Measurements from ENCODE around the gene FEV. TPM values are rescaled to one million over a fixed set of nuclear protein-coding genes. Genes with fewer than 3 reads are reported as not detected.
A peak's percentile ranks its signal among the peaks of the same experiment; 100 is the strongest.

Gene FEV
- total and polyA plus RNA-seq, 5 experiments from 2014 or later: not detected

DNA sequence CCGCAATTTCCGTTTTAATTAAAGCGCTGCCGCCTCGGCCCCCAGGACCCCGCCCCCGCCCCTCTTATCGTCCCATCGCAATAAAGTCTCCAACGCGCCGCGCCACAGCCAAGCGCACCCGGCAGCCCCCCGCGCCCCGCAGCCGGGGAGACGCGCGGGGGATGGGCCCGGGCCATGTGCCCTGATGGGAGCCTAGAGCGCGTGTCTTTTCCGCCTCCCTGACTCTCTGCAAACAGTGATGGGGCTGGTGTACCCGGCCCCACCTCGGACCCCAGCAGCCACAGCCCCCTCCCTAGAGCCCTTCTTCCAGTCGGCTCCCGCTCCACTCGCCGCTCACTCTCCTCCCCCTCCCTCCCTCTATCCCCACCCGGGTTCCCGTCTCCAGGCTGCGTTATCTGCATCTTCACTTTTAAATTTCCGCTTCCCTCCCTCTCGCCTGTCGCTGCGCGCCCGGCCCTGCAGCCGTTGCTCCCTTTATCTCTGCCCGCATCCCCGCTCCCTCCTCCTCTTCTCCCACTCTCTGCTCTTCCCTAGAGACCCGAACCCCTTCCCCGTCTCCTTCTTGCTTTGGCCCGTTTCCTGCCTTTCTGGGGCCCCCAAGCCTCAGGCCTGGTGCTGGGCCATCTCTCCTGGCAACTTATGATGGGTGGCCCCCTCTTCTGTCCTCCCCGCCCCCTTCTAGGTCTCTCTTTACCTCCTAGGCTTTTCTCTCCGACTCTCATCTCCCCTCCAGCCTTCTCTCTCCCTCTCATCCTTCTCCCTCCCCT lies 524 bp upstream of the FEV start:
- H3K36me3 Mint-ChIP-seq: peaks cover 0 to 2% (median 0%) of the 10 kb centered on the region in 3 donors
- H3K9me3 Mint-ChIP-seq: peaks cover 0 to 3% (median 0%) of the 10 kb centered on the region in 9 donors
- peaks cover 21 to 45% (median 31%) of the 10 kb centered on the region in 4 donors for H3K4me1 Mint-ChIP-seq
- POLR2A ChIA-PET: no interaction called here
- H3K4me3 Mint-ChIP-seq: peak overlapping the region in 4 of 10 donors; percentile 28 to 63 (median 51)
- peaks cover 43 to 100% (median 70%) of the 10 kb centered on the region in 5 donors for H3K27me3 Mint-ChIP-seq
- no peak overlapping the region for H3K27ac Mint-ChIP-seq
- DNase-seq (no peak), ATAC-seq (no peak)

DNA sequence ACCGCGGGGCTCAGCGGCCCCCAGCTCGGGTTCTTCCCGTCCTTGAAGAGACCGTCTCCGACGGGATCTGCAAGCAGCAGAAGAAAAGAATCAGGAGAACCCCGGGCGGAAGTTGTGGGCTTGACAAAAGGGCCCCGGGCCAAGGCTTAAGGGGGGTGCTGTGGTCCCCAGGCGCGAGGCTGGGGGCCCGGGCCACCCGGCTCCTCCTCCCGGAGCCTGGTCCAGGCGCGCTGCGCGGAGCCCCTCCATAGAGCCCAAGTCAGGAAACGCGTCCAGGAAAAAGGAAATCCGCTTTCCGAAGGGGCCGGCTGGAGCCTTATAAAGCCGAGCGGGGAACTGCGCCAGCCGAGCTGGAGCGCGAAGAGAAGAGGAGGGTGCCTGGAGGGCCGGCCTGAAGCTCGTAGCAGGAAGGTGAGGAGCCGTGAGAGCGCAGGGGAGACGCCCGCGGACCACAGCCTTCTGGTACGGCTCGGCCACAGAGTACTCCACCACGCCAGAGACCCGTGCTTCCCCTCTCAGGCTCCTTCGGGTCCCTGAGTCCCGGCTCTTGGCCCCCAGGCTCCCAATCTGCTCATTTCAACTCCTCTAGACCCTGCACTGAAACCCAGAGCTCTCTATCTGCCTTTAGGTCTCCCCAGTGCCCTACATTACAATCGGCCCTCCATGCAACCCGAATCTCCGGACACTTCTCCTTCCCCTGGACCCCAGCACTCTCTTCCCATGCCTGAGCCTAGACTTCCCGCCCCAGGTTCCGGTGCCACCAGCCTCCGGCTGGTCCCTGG lies 554 bp downstream of the FEV start:
- H3K36me3 Mint-ChIP-seq: peaks cover 0 to 2% (median 0%) of the 10 kb centered on the region in 3 donors
- H3K9me3 Mint-ChIP-seq: no peaks in the 10 kb centered on the region
- peaks cover 25 to 52% (median 39%) of the 10 kb centered on the region in 4 donors for H3K4me1 Mint-ChIP-seq
- DNase-seq (peak in 1 of 10 donors; percentile 57), ATAC-seq (no peak)
- H3K4me3 Mint-ChIP-seq: peak overlapping the region in 8 of 10 donors; percentile 12 to 64 (median 54)
- peaks cover 39 to 100% (median 65%) of the 10 kb centered on the region in 5 donors for H3K27me3 Mint-ChIP-seq
- POLR2A ChIA-PET: no interaction called here
- peak overlapping the region in 2 of 10 donors; percentile 27 to 40 for H3K27ac Mint-ChIP-seq

DNA sequence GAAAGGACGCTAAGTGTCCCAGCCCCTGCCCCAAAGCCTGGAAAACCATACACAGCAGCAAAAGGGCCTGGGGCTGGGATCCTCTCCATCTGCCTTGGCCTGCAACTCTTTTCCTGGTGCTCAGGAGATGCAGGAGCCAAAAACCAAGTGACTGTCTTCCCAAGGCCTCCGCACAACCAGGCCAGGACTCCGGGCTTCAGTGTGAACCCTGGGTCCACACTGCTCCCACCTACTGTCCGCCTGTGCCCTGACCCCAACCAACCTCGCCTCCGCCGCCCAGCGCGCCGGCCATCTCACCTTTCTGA lies 1.1 kb downstream of the FEV start:
- POLR2A ChIA-PET: no interaction called here
- H3K27ac Mint-ChIP-seq: no peak overlapping the region
- H3K27me3 Mint-ChIP-seq: peaks cover 33 to 100% (median 59%) of the 10 kb centered on the region in 5 donors
- ATAC-seq (no peak), DNase-seq (peak in 1 of 10 donors; percentile 15)
- H3K9me3 Mint-ChIP-seq: no peaks in the 10 kb centered on the region
- H3K4me3 Mint-ChIP-seq: peak overlapping the region in 5 of 10 donors; percentile 7 to 53 (median 26)
- H3K4me1 Mint-ChIP-seq: peaks cover 25 to 52% (median 40%) of the 10 kb centered on the region in 4 donors
- peaks cover 0 to 2% (median 0%) of the 10 kb centered on the region in 3 donors for H3K36me3 Mint-ChIP-seq

DNA sequence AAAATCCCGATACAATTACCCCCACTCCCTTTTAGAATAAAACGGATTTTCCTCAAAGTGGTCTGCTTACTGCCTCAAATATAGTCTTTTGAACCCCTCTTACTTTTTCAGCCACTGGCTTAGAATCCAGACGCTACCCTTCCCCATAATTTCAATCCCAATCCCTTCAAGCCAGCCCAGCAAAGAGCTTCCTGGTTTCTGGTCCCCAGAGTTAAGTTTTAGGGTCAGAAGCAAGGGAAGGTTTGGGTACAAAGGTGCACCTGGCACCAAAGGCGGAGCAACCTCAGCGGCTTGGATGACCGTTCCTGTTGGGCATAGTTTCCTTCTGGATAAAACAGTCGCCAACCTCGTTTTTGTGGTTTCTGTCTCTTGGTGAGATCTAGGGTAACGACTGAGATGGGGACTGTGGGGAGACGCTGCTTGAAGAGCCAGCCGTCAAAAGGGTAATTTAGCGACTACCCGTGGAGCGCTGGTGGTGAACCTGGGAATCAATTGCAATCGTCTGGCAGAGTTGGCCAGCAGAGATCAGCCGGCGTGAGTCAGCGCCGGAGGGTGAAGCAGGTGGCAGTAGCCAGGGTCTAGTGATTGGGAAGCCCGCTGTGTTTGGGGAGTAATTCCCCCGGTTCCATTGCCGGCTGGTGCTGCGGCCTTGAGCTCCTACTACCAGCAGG lies 1.6 kb downstream of the FEV start:
- peak overlapping the region in 8 of 10 donors; percentile 13 to 87 (median 36) for H3K4me3 Mint-ChIP-seq
- peaks cover 0 to 2% (median 0%) of the 10 kb centered on the region in 3 donors for H3K36me3 Mint-ChIP-seq

DNA sequence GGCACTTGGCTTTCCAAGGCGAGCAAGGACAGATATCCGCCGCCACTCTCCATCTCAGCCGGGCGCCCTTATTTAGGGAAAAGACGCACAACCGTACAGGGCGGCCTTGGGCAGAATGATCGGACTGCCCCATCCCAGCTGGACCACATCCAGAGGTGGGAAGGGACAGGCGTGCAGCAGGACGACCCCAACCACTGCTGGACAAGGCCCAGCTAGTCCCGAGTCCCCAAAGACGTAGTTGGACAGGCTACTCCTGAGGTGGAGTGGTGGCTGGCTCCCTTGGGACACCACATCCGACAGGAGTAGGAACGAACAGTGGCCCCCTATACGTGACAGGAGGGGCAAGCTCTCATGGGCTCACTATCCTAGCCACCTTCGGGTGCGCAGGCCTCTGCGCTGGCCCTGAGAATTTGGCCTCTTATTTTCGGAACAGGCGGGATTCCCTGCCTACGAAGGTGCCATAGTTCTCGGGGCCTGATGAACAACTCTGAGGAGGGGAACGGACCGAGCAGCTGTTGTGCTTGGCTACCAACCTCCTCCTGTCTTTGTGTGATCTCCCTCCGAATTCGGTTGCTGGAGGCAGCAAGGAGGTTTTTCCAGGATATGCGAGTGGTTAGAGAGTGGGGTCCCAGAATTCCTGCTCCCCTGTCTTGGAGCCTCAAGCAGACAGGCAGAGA lies 2.3 kb downstream of the FEV start:
- POLR2A ChIA-PET: interaction anchor here (0.8 kb wide), 1 partner anchor 98 kb away, joined by 3 read pairs; no protein-coding TSS in a partner anchor
- Mint-ChIP-seq H3K4me1 (peaks cover 25 to 52% (median 40%) of the 10 kb centered on the region in 4 donors), H3K27me3 (peaks cover 34 to 100% (median 59%) of the 10 kb centered on the region in 5 donors), H3K36me3 (peaks cover 0 to 2% (median 0%) of the 10 kb centered on the region in 3 donors), H3K27ac (peak overlapping the region in 1 of 10 donors; percentile 24), H3K4me3 (peak overlapping the region in 9 of 10 donors; percentile 48 to 87 (median 72)), H3K9me3 (no peaks in the 10 kb centered on the region)
- DNase-seq (peak in 1 of 10 donors; percentile 52), ATAC-seq (no peak)

More for the DNA sequence above, 1.6 kb downstream of the FEV start:
- POLR2A ChIA-PET: no interaction called here
- peaks cover 25 to 52% (median 40%) of the 10 kb centered on the region in 4 donors for H3K4me1 Mint-ChIP-seq
- peak overlapping the region in 1 of 10 donors; percentile 18 for H3K27ac Mint-ChIP-seq
- no peaks in the 10 kb centered on the region for H3K9me3 Mint-ChIP-seq
- H3K27me3 Mint-ChIP-seq: peaks cover 31 to 100% (median 58%) of the 10 kb centered on the region in 5 donors
- ATAC-seq (no peak), DNase-seq (peak in 1 of 10 donors; percentile 15)

DNA sequence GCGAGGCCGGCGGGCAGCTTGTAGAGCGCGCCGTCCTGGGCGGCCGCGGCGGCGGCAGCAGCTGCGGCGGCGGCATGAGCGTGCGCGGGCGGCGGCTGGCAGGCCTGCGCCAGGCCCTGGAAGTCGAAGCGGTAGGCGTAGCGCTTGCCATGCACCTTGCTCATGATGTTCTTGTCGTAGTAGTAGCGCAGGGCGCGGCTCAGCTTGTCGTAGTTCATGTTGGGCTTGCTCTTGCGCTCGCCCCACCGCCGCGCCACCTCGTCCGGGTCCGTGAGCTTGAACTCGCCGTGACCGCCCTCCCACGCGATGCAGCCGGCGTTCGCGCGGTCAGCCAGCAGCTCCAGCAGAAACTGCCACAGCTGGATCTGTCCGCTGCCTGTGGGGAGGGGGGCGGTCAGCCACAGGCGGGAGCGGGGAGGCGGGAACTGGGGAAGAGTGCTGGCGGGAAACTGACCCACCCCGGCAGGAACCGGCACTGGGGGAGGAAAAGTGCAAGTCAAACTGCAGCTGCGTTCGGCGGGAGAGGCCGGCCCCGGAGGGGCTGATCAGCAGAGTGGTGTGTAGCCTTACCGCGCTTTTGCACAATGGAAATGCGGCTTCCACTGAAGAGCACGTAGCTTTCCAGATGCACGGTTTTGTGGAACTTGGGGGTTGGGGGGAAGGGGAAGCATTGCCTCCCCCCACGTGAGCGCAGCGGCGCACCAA lies 3.0 kb downstream of the FEV start:
- Mint-ChIP-seq H3K9me3 (no peaks in the 10 kb centered on the region), H3K36me3 (peaks cover 0 to 2% (median 0%) of the 10 kb centered on the region in 3 donors), H3K4me1 (peaks cover 25 to 52% (median 40%) of the 10 kb centered on the region in 4 donors), H3K27me3 (peaks cover 36 to 100% (median 60%) of the 10 kb centered on the region in 5 donors), H3K27ac (peak overlapping the region in 1 of 10 donors; percentile 24), H3K4me3 (peak overlapping the region; percentile 48 to 87 (median 72))
- POLR2A ChIA-PET: interaction anchor here (0.8 kb wide), 1 partner anchor 97 kb away, joined by 3 read pairs; no protein-coding TSS in a partner anchor
- ATAC-seq (peak; percentile 39 to 59), DNase-seq (peak in 3 of 10 donors; percentile 33 to 62 (median 35))

DNA sequence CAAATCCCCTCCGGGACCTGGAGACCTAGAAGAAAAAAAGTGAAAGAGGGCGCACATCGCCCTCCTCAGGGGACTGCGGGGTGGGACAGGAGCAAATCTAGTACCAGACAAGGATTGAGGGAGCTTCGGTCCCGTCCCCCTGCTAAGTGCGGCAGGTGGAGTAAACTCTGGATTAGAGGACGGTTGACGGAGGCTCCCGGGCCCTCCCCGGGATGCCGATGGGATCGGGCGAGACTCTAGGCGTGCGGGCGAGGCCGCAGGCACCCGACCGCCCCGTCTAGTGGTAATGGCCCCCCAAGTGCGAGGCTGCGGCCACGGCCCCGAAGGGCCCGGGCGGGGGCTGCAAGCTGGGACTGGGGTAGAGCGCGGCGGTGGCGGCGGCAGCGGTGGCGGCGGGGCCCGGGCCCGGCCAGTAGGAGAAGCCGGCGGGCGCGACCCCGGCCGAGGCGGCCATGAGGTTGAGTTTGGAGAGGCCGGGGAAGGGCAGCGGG lies 3.5 kb downstream of the FEV start:
- DNase-seq (no peak), ATAC-seq (peak; percentile 7 to 19)
- H3K4me1 Mint-ChIP-seq: peaks cover 25 to 52% (median 40%) of the 10 kb centered on the region in 4 donors
- POLR2A ChIA-PET: interaction anchor here (0.6 kb wide), 1 partner anchor 341 kb away, joined by 4 read pairs; no protein-coding TSS in a partner anchor
- H3K9me3 Mint-ChIP-seq: no peaks in the 10 kb centered on the region
- H3K27ac Mint-ChIP-seq: peak overlapping the region in 2 of 10 donors; percentile 25 to 75
- H3K27me3 Mint-ChIP-seq: peaks cover 31 to 100% (median 60%) of the 10 kb centered on the region in 5 donors
- H3K36me3 Mint-ChIP-seq: peaks cover 0 to 2% (median 0%) of the 10 kb centered on the region in 3 donors
- H3K4me3 Mint-ChIP-seq: peak overlapping the region; percentile 76 to 95 (median 86)

DNA sequence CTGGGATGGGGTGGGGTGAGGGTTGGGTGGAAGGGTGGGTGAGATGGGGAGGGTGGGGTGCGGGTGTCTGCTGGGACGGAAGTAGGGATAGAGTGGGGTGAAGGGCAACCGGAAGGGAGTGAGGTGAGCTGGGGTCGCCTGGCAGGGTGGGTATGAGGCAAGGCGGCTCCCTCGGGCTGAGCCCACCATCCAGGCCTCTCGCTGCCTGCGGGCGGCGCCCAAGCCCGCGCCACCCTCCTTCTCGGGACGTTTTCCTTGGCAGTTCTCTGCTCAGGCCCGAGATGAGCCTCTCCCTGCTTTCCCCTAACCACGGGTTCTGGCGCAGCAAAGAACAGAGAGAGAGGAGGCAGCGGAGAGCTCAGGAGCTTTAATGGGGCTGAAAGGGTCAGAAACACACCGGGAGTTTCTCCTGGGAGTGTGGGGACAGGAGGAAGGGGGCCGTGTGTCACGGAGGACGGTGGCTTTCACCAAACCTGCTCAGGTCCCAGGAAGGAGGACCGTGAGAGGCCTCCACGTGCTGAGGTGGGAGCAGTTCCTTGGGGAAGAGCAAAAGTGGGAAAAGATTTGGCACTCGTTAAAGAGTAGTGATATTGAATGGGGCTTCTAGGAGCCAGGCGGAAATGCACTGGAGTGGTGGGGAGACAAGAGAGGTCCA lies 4.1 kb downstream of the FEV start:
- Mint-ChIP-seq H3K27me3 (peaks cover 26 to 100% (median 59%) of the 10 kb centered on the region in 5 donors), H3K9me3 (no peaks in the 10 kb centered on the region), H3K36me3 (peaks cover 0 to 2% (median 0%) of the 10 kb centered on the region in 3 donors), H3K4me3 (peak overlapping the region; percentile 76 to 95 (median 86)), H3K27ac (peak overlapping the region in 2 of 10 donors; percentile 25 to 75), H3K4me1 (peaks cover 24 to 49% (median 36%) of the 10 kb centered on the region in 4 donors)
- POLR2A ChIA-PET: interaction anchor here (0.6 kb wide), 1 partner anchor 340 kb away, joined by 4 read pairs; no protein-coding TSS in a partner anchor
- no peak for ATAC-seq
- DNase-seq: no peak

DNA sequence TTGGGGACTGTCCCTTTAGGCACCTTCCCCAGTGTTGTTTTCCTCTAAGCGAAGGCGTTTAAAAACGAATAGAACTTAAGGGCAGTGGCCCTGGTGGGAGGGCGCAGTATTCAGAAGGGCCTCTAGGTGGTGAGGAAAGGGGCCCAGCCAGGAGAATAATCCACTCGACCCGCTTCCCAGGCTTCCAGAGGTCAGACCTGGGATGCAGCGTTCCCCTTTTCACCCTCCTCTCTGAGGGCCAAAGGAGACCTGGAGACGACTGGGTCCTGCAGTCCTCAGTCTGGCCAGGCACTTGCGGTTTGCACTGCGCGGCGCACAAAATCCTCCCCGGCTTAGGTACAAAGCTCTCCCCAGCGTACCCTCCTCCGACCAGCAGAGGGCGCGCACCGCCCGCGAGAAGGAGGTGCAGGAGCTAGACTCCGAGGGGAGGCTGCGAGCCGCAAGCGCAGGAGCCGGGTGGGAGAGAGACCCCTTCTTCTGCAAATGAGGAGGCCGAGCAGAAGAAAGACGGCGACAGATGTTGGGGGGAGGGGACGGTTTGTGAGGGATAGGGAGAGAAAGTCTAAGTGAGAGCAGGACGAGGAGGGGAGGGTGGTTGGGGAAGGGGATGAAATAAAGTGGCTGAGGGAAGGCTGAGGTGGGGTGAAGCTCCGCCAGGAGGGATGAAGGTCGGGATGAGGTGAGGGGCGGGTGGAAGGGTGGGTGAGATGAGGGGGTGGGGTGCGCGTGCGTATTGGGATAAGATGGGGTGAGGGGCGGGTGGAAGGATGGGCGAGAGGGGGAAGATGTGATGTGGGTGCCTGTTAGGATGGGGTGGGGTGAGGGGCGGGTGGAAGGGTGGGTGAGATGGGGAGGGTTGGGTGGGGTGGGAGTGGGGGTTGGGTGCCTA lies 4.9 kb downstream of the FEV start:
- Mint-ChIP-seq H3K36me3 (peaks cover 0 to 2% (median 0%) of the 10 kb centered on the region in 3 donors), H3K27me3 (peaks cover 31 to 100% (median 62%) of the 10 kb centered on the region in 5 donors), H3K9me3 (no peaks in the 10 kb centered on the region), H3K27ac (peak overlapping the region in 1 of 10 donors; percentile 75), H3K4me3 (peak overlapping the region; percentile 69 to 97 (median 80)), H3K4me1 (peaks cover 20 to 44% (median 35%) of the 10 kb centered on the region in 4 donors)
- peak; percentile 85 to 90 for ATAC-seq
- POLR2A ChIA-PET: no interaction called here
- DNase-seq: peak; percentile 68 to 90 (median 82)
